H1 (cell line): ENCODE data around the gene KCNMA1. TPM values are rescaled to one million over a fixed set of nuclear protein-coding genes. Genes with fewer than 3 reads are reported as not detected.

Source experiments
- GABPA ChIP-seq: IDR thresholded peaks from 2 replicates; pipeline ENCODE4 v1.6.1; 2011; ENCODE audit warnings: mild to moderate bottlenecking, low read length, moderate library complexity, borderline replicate concordance; ENCODE audit not compliant: insufficient read depth
- HDAC6 ChIP-seq: IDR thresholded peaks from one replicate; pipeline ENCODE4 v1.7.1; 2012; ENCODE audit warnings: low read depth, mild to moderate bottlenecking, inconsistent platforms, low read length, moderate library complexity
- NANOG ChIP-seq: IDR thresholded peaks from 2 replicates; pipeline ENCODE4 v1.6.1; 2011; ENCODE audit warnings: low read length, low read depth, mild to moderate bottlenecking, inconsistent platforms; ENCODE audit not compliant: insufficient read depth, poor library complexity, severe bottlenecking
- SIN3A ChIP-seq, 2 experiments: IDR thresholded peaks in 1 of 2; conservative IDR thresholded peaks in 1 of 2; 2 replicates each; pipeline ENCODE4 v1.6.1; 2011 to 2012; ENCODE audit warnings: low read length in 2 of 2, improper control_type of control experiment in 1 of 2, low read depth in 1 of 2, mild to moderate bottlenecking in 1 of 2
- SIX5 ChIP-seq: IDR thresholded peaks from 2 replicates; pipeline ENCODE4 v1.6.1; 2011; ENCODE audit warnings: mild to moderate bottlenecking, low read depth, low read length
- polyA plus RNA-seq, 7 experiments: library from polyadenylated mRNA; depleted of rRNA in 3 of 7; stranded (reverse) in 5 of 7; unstranded in 2 of 7; fragments of >200 nt in 5 of 7; fragments of 200-250 nt in 2 of 7; gene quantifications; 1 replicate in 5 of 7; 2 replicates in 1 of 7; 4 replicates in 1 of 7; pipeline versions ENCODE4 v1.2.1 to v1.2.3, GENCODE V29; 2011 to 2013; ENCODE audit warnings: missing spikeins in 2 of 7, mixed read lengths in 2 of 7
- total RNA-seq: library from RNA; stranded (reverse); fragmentation: NEBNext Ultra II Directional; extraction: Animal tissue kit (Norgen Biotek cat#: 25700); gene quantifications from 2 replicates; pipeline ENCODE4 v1.2.1, GENCODE V29; 2021
- TF ChIP-seq, protein P1 (sequence below), 3 experiments: IDR thresholded peaks; 1 replicate in 2 of 3; 2 replicates in 1 of 3; pipeline versions ENCODE4 v1.5.1 to v1.6.1; 2011; ENCODE audit warnings: low read length in 3 of 3, mild to moderate bottlenecking in 3 of 3, inconsistent platforms in 2 of 3, low read depth in 1 of 3, moderate library complexity in 1 of 3; ENCODE audit not compliant: insufficient read depth in 1 of 3; ENCODE audit errors: control extremely low read depth in 1 of 3
- TF ChIP-seq, protein P2 (sequence below): fragments of 300-600 bp; sonication (generic); IDR thresholded peaks from 2 replicates; pipeline ENCODE4 v1.7.1; 2012; ENCODE audit warnings: low read length, moderate library complexity, mild to moderate bottlenecking, inconsistent platforms; ENCODE audit not compliant: insufficient replicate concordance

The KCNMA1 gene
- total and polyA plus RNA-seq, 2 of the 8 experiments (the other 6 are each of a cell fraction or from before 2014, with no cell fraction given): 10.2 to 11.1 TPM

DNA sequence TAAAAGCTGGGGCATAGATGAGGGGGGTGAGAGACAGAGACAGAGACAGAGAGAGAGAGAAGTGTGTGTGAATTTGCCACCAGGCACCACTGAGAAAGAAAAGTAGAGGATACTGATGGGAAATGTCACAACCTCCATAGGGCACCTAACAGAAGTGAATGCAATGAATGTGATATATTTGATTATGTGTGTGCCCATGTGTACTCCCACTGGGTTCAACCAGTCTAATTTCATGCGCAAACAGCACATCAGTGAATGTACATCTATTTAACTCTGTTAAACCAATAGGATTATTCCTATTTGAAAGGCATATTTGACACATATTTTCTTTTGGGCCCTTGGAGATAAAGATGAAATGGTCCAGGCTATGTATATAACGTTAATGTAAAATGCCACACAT is 241.3 kb downstream of the KCNMA1 start (continued):
- TF ChIP-seq, protein P1, sequence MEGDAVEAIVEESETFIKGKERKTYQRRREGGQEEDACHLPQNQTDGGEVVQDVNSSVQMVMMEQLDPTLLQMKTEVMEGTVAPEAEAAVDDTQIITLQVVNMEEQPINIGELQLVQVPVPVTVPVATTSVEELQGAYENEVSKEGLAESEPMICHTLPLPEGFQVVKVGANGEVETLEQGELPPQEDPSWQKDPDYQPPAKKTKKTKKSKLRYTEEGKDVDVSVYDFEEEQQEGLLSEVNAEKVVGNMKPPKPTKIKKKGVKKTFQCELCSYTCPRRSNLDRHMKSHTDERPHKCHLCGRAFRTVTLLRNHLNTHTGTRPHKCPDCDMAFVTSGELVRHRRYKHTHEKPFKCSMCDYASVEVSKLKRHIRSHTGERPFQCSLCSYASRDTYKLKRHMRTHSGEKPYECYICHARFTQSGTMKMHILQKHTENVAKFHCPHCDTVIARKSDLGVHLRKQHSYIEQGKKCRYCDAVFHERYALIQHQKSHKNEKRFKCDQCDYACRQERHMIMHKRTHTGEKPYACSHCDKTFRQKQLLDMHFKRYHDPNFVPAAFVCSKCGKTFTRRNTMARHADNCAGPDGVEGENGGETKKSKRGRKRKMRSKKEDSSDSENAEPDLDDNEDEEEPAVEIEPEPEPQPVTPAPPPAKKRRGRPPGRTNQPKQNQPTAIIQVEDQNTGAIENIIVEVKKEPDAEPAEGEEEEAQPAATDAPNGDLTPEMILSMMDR (IDR thresholded peaks at IDR 0.05; ENCODE audit: control extremely low read depth in 1 of 3, insufficient read depth in 1 of 3, low read depth in 1 of 3, low read length in 3 of 3): no peak
- TF ChIP-seq, protein P2, sequence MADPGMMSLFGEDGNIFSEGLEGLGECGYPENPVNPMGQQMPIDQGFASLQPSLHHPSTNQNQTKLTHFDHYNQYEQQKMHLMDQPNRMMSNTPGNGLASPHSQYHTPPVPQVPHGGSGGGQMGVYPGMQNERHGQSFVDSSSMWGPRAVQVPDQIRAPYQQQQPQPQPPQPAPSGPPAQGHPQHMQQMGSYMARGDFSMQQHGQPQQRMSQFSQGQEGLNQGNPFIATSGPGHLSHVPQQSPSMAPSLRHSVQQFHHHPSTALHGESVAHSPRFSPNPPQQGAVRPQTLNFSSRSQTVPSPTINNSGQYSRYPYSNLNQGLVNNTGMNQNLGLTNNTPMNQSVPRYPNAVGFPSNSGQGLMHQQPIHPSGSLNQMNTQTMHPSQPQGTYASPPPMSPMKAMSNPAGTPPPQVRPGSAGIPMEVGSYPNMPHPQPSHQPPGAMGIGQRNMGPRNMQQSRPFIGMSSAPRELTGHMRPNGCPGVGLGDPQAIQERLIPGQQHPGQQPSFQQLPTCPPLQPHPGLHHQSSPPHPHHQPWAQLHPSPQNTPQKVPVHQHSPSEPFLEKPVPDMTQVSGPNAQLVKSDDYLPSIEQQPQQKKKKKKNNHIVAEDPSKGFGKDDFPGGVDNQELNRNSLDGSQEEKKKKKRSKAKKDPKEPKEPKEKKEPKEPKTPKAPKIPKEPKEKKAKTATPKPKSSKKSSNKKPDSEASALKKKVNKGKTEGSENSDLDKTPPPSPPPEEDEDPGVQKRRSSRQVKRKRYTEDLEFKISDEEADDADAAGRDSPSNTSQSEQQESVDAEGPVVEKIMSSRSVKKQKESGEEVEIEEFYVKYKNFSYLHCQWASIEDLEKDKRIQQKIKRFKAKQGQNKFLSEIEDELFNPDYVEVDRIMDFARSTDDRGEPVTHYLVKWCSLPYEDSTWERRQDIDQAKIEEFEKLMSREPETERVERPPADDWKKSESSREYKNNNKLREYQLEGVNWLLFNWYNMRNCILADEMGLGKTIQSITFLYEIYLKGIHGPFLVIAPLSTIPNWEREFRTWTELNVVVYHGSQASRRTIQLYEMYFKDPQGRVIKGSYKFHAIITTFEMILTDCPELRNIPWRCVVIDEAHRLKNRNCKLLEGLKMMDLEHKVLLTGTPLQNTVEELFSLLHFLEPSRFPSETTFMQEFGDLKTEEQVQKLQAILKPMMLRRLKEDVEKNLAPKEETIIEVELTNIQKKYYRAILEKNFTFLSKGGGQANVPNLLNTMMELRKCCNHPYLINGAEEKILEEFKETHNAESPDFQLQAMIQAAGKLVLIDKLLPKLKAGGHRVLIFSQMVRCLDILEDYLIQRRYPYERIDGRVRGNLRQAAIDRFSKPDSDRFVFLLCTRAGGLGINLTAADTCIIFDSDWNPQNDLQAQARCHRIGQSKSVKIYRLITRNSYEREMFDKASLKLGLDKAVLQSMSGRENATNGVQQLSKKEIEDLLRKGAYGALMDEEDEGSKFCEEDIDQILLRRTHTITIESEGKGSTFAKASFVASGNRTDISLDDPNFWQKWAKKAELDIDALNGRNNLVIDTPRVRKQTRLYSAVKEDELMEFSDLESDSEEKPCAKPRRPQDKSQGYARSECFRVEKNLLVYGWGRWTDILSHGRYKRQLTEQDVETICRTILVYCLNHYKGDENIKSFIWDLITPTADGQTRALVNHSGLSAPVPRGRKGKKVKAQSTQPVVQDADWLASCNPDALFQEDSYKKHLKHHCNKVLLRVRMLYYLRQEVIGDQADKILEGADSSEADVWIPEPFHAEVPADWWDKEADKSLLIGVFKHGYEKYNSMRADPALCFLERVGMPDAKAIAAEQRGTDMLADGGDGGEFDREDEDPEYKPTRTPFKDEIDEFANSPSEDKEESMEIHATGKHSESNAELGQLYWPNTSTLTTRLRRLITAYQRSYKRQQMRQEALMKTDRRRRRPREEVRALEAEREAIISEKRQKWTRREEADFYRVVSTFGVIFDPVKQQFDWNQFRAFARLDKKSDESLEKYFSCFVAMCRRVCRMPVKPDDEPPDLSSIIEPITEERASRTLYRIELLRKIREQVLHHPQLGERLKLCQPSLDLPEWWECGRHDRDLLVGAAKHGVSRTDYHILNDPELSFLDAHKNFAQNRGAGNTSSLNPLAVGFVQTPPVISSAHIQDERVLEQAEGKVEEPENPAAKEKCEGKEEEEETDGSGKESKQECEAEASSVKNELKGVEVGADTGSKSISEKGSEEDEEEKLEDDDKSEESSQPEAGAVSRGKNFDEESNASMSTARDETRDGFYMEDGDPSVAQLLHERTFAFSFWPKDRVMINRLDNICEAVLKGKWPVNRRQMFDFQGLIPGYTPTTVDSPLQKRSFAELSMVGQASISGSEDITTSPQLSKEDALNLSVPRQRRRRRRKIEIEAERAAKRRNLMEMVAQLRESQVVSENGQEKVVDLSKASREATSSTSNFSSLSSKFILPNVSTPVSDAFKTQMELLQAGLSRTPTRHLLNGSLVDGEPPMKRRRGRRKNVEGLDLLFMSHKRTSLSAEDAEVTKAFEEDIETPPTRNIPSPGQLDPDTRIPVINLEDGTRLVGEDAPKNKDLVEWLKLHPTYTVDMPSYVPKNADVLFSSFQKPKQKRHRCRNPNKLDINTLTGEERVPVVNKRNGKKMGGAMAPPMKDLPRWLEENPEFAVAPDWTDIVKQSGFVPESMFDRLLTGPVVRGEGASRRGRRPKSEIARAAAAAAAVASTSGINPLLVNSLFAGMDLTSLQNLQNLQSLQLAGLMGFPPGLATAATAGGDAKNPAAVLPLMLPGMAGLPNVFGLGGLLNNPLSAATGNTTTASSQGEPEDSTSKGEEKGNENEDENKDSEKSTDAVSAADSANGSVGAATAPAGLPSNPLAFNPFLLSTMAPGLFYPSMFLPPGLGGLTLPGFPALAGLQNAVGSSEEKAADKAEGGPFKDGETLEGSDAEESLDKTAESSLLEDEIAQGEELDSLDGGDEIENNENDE: no peak
- no peak for TF ChIP-seq NANOG
- no peak for TF ChIP-seq GABPA
- no peak for TF ChIP-seq HDAC6
- TF ChIP-seq SIX5: no peak
- no peak for TF ChIP-seq SIN3A (conservative IDR thresholded peaks at IDR 0.05 in 1 of 2, IDR thresholded peaks at IDR 0.05 in 1 of 2; ENCODE audit: low read depth in 1 of 2, low read length in 2 of 2)
- TF ChIP-seq, all 59 proteins: peak for 0
